GM12874 (cell line): ENCODE results near the gene NKX6-1.
A peak's percentile ranks its signal among the peaks of the same experiment; 100 is the strongest.

Source experiments
- CTCF ChIP-seq: IDR thresholded peaks from 2 replicates; pipeline ENCODE4 v1.5.1; 2011; ENCODE audit warnings: low read depth, mild to moderate bottlenecking, control low read depth, low read length, moderate library complexity; ENCODE audit not compliant: insufficient read depth

NKX6-1 gene

GRCh38 chr4:84503495-84504437 lies 4.7 kb upstream of the NKX6-1 start:
- peak; percentile 61 for TF ChIP-seq CTCF

GRCh38 chr4:84502955-84503373 lies 3.9 kb upstream of the NKX6-1 start:
- TF ChIP-seq CTCF: no peak

GRCh38 chr4:84502333-84502954 lies 3.4 kb upstream of the NKX6-1 start:
- no peak for TF ChIP-seq CTCF

GRCh38 chr4:84501721-84502267 lies 2.7 kb upstream of the NKX6-1 start:
- TF ChIP-seq CTCF: no peak

- TF ChIP-seq CTCF: no peak
Observed at GRCh38 chr4:84501202-84501503, 2.1 kb upstream of the NKX6-1 start.

GRCh38 chr4:84500386-84501201 lies 1.5 kb upstream of the NKX6-1 start:
- TF ChIP-seq CTCF: no peak

- TF ChIP-seq CTCF: no peak
Observed at GRCh38 chr4:84499624-84499982, 511 bp upstream of the NKX6-1 start.
